K562 (cell line): ENCODE results near the gene WDR31. TPM values are rescaled to one million over a fixed set of nuclear protein-coding genes. Genes with fewer than 3 reads are reported as not detected.

Experiments used
- CAMTA2 ChIP-seq: fragments of 250-450 bp; sonication (Bioruptor Pico); conservative IDR thresholded peaks from 2 replicates; pipeline ENCODE4 v1.5.1; 2022
- CBX8 ChIP-seq: fragments of 200-600 bp; sonication (generic); IDR thresholded peaks from 2 replicates; pipeline ENCODE4 v1.6.1; 2012; ENCODE audit warnings: borderline replicate concordance, mixed run types, low read depth, mild to moderate bottlenecking, moderate library complexity, mixed read lengths, low read length, control low read depth, inconsistent platforms; ENCODE audit not compliant: poor library complexity, severe bottlenecking; ENCODE audit errors: extremely low read depth
- CCNT2 ChIP-seq: IDR thresholded peaks from 2 replicates; pipeline ENCODE4 v1.6.1; 2011; ENCODE audit warnings: borderline replicate concordance, low read depth, mild to moderate bottlenecking, moderate library complexity, mixed read lengths, low read length; ENCODE audit not compliant: insufficient read length; ENCODE audit errors: extremely low read depth
- CHCHD3 ChIP-seq: fragments of 250-450 bp; sonication (Bioruptor Pico); IDR thresholded peaks from 2 replicates; pipeline ENCODE4 v2.1.2; 2022; ENCODE audit warnings: mild to moderate bottlenecking
- E2F5 ChIP-seq: sonication (generic); formaldehyde crosslinking; IDR thresholded peaks from 2 replicates; pipeline ENCODE4 v1.8.0; 2022; ENCODE audit warnings: mild to moderate bottlenecking, missing genetic modification reagents
- MITF ChIP-seq: IDR thresholded peaks from 2 replicates; pipeline ENCODE4 v1.6.1; 2014; ENCODE audit warnings: antibody characterized with exemption
- POLR2G ChIP-seq: fragments of 200-400 bp; formaldehyde crosslinking; IDR thresholded peaks from 2 replicates; pipeline ENCODE4 v1.6.1; 2017; ENCODE audit warnings: low read depth, mild to moderate bottlenecking, antibody characterized with exemption, low read length, moderate library complexity
- PTBP1 ChIP-seq: fragments of 200-400 bp; formaldehyde crosslinking; IDR thresholded peaks from 2 replicates; pipeline ENCODE4 v1.6.1; 2017; ENCODE audit warnings: low read depth, low read length
- SRSF7 ChIP-seq: fragments of 200-400 bp; formaldehyde crosslinking; optimal IDR thresholded peaks from 2 replicates; pipeline ENCODE3; 2017; ENCODE audit warnings: mild to moderate bottlenecking, low read depth, low read length
- STAG1 ChIP-seq: sonication (generic); formaldehyde crosslinking; IDR thresholded peaks from 2 replicates; pipeline ENCODE4 v1.5.0; 2020; ENCODE audit warnings: missing genetic modification reagents, borderline replicate concordance
- TCFL5 ChIP-seq: fragments of 250-450 bp; sonication (Bioruptor Pico); conservative IDR thresholded peaks from 2 replicates; pipeline ENCODE4 v1.6.1; 2021; ENCODE audit warnings: mild to moderate bottlenecking, moderate library complexity, matching md5 sums
- TFAM ChIP-seq: fragments of 250-450 bp; sonication (Bioruptor Pico); conservative IDR thresholded peaks from 2 replicates; pipeline ENCODE4 v1.5.0; 2021; ENCODE audit warnings: mild to moderate bottlenecking, moderate library complexity
- TRIM28 ChIP-seq: fragments of 450-650 bp; IDR thresholded peaks from 2 replicates; pipeline ENCODE4 v1.6.1; 2017
- ZBTB11 ChIP-seq, 3 experiments: fragments of 200-800 bp in 1 of 3; fragments of 250-450 bp in 1 of 3; fragments of 450-650 bp in 1 of 3; sonication (Bioruptor Pico) in 1 of 3; sonication (Bioruptor generic) in 1 of 3; formaldehyde crosslinking in 1 of 3; IDR thresholded peaks; 2 replicates each; pipeline versions ENCODE4 v1.6.1 to v1.8.0; 2016 to 2022; ENCODE audit warnings: mild to moderate bottlenecking in 2 of 3, missing genetic modification characterization in 2 of 3, missing compliant biosample characterization in 1 of 3, moderate library complexity in 1 of 3
- ZNF518B ChIP-seq: fragments of 250-450 bp; sonication (Bioruptor Pico); IDR thresholded peaks from 2 replicates; pipeline ENCODE4 v1.5.0; 2021; ENCODE audit warnings: mild to moderate bottlenecking, moderate library complexity
- polyA plus RNA-seq, 8 experiments: library from polyadenylated mRNA; depleted of rRNA in 4 of 8; stranded (reverse) in 5 of 8; unstranded in 3 of 8; fragments of >200 nt; fragmentation: Nextera tagmentation in 2 of 8; fragmentation: Illumina TruSeq in 1 of 8; extraction: Ambion mirVana in 2 of 8; extraction: Trizol in 1 of 8; gene quantifications; 2 replicates each; pipeline versions ENCODE4 v1.2.1 to v1.2.3, GENCODE V29; 2011 to 2014; ENCODE audit warnings: inconsistent platforms in 1 of 8, missing spikeins in 1 of 8
- total RNA-seq, 7 experiments: library from RNA; depleted of rRNA in 6 of 7; stranded (reverse); fragments of >200 nt in 6 of 7; fragmentation: Illumina TruSeq in 2 of 7; extraction: Trizol in 2 of 7; gene quantifications; 2 replicates each; pipeline versions ENCODE4 v1.2.1 to v1.2.3, GENCODE V29; 2011 to 2021; ENCODE audit warnings: low replicate concordance in 1 of 7

Gene WDR31
- total and polyA plus RNA-seq, 9 of the 15 experiments (the other 6 are each of a cell fraction or from before 2014, with no cell fraction given) = 0.35 to 1.8 (median 0.95) TPM

- TF ChIP-seq E2F5 (CRISPR knock-in tag) (no peak), STAG1 (CRISPR knock-in tag) (no peak), POLR2G (no peak), ZBTB11 (CRISPR knock-in tag; IDR thresholded peaks at IDR 0.05) (peak in 1 of 3 experiments; percentile 81; a peak in 2 of 6 replicates), CCNT2 (peak; percentile 89), SRSF7 (no peak), TRIM28 (no peak), CBX8 (no peak), CHCHD3 (no peak), CAMTA2 (CRISPR knock-in tag) (no peak), TCFL5 (CRISPR knock-in tag) (no peak), ZNF518B (CRISPR knock-in tag) (no peak), MITF (peak; percentile 45; the same call in 1 of the 2 replicates), PTBP1 (no peak), TFAM (CRISPR knock-in tag) (no peak)
Measured at GRCh38 chr9:113368982-113369854, 29.1 kb upstream of the WDR31 start (continued).
